ENCODE results near the gene PSMB5. TPM values are rescaled to one million over a fixed set of nuclear protein-coding genes. Genes with fewer than 3 reads are reported as not detected.

The PSMB5 gene
- total RNA-seq, 1 donor from 2014 or later = 215 TPM

GRCh38 chr14:22996768-22997654, 37.7 kb downstream of the PSMB5 start:
- TF ChIP-seq CTCF (conservative IDR thresholded peaks at IDR 0.05) = no peak
- Mint-ChIP-seq H3K36me3 (ENCODE audit: low read depth) (no peaks in the 10 kb centered on the region), H3K4me1 (peaks cover 6% of the 10 kb centered on the region), H3K27ac (ENCODE audit: unreplicated experiment) (no peak overlapping the region), H3K9me3 (no peaks in the 10 kb centered on the region), H3K27me3 (ENCODE audit: low read depth) (no peaks in the 10 kb centered on the region), H3K4me3 (no peak overlapping the region)
- no peak for DNase-seq (ENCODE audit: low read depth, low spot score)

GRCh38 chr14:22995889-22996625, 38.6 kb downstream of the PSMB5 start:
- Mint-ChIP-seq H3K4me3 (no peak overlapping the region), H3K36me3 (ENCODE audit: low read depth) (no peaks in the 10 kb centered on the region), H3K9me3 (no peaks in the 10 kb centered on the region), H3K27ac (ENCODE audit: unreplicated experiment) (no peak overlapping the region), H3K27me3 (ENCODE audit: low read depth) (no peaks in the 10 kb centered on the region), H3K4me1 (peaks cover 6% of the 10 kb centered on the region)
- no peak for TF ChIP-seq CTCF (conservative IDR thresholded peaks at IDR 0.05)
- no peak for DNase-seq (ENCODE audit: low read depth, low spot score)

- Mint-ChIP-seq H3K4me3 (no peak overlapping the region), H3K27me3 (ENCODE audit: low read depth) (no peaks in the 10 kb centered on the region), H3K36me3 (ENCODE audit: low read depth) (no peaks in the 10 kb centered on the region), H3K9me3 (no peaks in the 10 kb centered on the region), H3K4me1 (peaks cover 6% of the 10 kb centered on the region), H3K27ac (ENCODE audit: unreplicated experiment) (no peak overlapping the region)
- peak; percentile 60 for TF ChIP-seq CTCF (conservative IDR thresholded peaks at IDR 0.05)
- no peak for DNase-seq (ENCODE audit: low read depth, low spot score)
These were observed 39.9 kb downstream of the PSMB5 start for GRCh38 chr14:22994762-22995275.

- H3K9me3 Mint-ChIP-seq = no peaks in the 10 kb centered on the region
- H3K4me1 Mint-ChIP-seq = peaks cover 6% of the 10 kb centered on the region
- no peaks in the 10 kb centered on the region for H3K27me3 Mint-ChIP-seq (ENCODE audit: low read depth)
- no peaks in the 10 kb centered on the region for H3K36me3 Mint-ChIP-seq (ENCODE audit: low read depth)
- no peak overlapping the region for H3K4me3 Mint-ChIP-seq
- DNase-seq (ENCODE audit: low read depth, low spot score) = no peak
- H3K27ac Mint-ChIP-seq (ENCODE audit: unreplicated experiment) = peak overlapping the region; percentile 80
- no peak for TF ChIP-seq CTCF (conservative IDR thresholded peaks at IDR 0.05)
These were observed 41.2 kb downstream of the PSMB5 start for GRCh38 chr14:22993517-22993916.

GRCh38 chr14:22991852-22992251, 42.8 kb downstream of the PSMB5 start:
- Mint-ChIP-seq H3K4me3 (no peak overlapping the region), H3K27me3 (ENCODE audit: low read depth) (no peaks in the 10 kb centered on the region), H3K36me3 (ENCODE audit: low read depth) (no peaks in the 10 kb centered on the region), H3K9me3 (no peaks in the 10 kb centered on the region), H3K27ac (ENCODE audit: unreplicated experiment) (no peak overlapping the region), H3K4me1 (peaks cover 6% of the 10 kb centered on the region)
- no peak for TF ChIP-seq CTCF (conservative IDR thresholded peaks at IDR 0.05)
- no peak for DNase-seq (ENCODE audit: low read depth, low spot score)

Data from neural crest cell (in vitro differentiated cells).